HG02571 (cell line): ENCODE data around the gene CCL4L2.
"Not testable (repeated sequence)": the region's sequence is repeated elsewhere in the genome, so short reads cannot be mapped to it uniquely, and the experiment has no call there.

Experiments used
- ATAC-seq: cut with Tn5 transposase; IDR thresholded peaks from one replicate; pipeline ENCODE4 v1.9.1; 2021; ENCODE audit warnings: mild to moderate bottlenecking, moderate library complexity; ENCODE audit not compliant: unreplicated experiment

CCL4L2 gene

DNA sequence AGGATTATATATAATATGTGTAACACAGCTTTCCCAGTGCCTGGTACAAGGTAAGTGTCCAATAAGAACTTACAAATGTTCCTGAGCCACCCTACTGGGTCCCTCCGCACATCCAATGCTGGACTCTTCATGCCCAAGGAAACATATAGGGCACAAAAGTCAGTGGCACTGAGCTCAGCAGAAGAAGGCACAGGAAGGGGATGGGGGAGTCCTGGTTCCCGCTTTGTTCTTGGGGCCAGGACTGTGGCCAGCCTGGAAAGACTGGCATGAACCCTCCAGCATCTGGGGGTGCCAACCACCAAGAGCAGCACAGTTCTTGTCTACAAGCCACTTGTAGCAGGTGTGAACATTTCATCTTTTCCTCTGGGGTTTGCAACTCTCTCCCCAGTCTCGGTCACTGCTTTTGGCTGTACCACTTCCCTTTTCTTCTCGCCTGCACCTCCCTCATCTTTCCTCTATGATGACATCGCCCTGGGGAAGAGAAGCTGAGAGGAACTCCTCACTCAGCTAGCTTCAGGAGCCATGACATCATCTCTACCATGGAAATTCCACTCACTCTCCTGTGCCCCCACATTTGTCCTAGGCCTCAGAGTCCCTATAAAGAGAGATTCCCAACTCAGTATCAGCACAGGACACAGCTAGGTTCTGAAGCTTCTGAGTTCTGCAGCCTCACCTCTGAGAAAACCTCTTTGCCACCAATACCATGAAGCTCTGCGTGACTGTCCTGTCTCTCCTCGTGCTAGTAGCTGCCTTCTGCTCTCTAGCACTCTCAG is at the start of gene CCL4L2:
CCL4L2 (plus strand) TSS at position 625 of the 773 bp plus-strand sequence.
- ATAC-seq, result peak; percentile 67

DNA sequence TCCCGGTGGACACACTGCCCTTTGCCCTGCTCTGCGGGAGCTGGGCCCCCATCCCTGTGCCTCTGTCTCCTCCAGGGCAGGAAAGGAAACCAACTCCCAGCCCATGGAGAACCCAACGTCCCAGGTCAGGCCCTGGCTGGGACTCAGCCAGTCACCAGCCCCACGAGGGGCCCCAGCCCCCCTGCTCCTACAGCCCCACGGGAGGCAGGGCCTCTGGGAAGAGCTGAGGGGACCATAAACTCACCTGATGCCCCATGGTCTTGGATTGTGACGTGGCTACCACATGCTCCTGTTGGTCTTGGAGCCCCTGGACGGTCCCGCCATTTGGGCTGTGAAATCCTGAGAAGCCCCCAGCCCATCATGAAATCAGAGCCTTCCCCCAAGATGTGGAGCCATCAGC is 42.0 kb upstream of the CCL4L2 start:
- ATAC-seq, result not testable (repeated sequence)

DNA sequence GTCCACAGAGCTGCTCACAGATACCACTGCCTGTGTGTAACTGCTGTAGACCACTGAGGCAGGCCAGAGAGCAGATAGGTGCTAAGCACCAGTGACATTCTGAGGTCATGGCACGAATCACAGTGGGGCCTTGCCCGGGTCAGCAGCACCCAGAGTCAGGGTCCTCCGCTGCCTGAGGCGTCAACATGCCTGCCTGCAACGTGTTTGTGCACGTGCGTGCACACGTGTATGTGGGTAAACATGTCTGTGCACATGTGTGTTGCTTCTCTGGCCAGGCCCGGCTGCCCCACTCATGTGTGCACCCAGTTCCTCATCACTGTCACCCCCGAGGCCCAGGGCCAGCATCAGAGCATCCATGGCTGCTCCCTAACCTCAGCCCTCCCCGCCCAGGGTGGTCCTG is 34.3 kb upstream of the CCL4L2 start, which contains the start of gene TBC1D3B:
TBC1D3B (minus strand) TSS at position 101 of the 400 bp plus-strand sequence. CDS start 1,586 bp downstream, outside the sequence.
- not testable (repeated sequence) for ATAC-seq

DNA sequence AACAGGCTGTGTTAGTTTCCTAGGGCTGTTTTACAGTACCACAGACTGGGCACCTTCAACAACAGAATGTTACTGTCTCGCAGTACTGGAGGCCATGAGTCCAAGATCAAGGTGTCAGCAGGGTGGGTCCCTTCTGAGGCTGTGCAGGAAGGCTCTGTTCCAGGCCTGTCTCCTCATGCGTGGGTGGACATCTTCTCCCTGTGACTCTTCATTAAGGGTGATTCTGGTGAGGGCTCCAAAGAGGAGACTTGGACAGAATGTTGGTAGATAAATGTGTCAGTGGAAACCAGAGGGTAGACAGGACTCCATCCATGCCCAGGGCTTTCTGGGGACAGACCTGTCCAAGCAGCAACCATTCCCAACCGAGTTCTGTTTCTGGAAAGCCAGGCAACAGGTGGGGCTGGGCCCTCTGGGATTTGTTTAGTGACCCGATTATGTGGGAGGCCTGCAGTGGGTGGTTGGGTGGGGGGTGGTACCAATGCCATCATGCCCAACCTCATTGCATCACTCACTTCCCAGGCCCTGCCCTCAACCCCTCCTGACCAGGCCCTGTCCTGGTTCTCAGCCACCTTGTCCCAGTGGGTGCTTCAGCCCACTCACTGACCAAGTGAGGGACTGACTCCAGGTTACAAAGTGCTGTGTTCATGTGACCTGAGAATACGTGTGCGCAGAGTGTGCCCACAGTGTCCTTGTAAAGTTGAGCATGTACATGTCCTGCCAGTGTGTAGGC is 29.3 kb upstream of the CCL4L2 start:
- ATAC-seq, result not testable (repeated sequence)

DNA sequence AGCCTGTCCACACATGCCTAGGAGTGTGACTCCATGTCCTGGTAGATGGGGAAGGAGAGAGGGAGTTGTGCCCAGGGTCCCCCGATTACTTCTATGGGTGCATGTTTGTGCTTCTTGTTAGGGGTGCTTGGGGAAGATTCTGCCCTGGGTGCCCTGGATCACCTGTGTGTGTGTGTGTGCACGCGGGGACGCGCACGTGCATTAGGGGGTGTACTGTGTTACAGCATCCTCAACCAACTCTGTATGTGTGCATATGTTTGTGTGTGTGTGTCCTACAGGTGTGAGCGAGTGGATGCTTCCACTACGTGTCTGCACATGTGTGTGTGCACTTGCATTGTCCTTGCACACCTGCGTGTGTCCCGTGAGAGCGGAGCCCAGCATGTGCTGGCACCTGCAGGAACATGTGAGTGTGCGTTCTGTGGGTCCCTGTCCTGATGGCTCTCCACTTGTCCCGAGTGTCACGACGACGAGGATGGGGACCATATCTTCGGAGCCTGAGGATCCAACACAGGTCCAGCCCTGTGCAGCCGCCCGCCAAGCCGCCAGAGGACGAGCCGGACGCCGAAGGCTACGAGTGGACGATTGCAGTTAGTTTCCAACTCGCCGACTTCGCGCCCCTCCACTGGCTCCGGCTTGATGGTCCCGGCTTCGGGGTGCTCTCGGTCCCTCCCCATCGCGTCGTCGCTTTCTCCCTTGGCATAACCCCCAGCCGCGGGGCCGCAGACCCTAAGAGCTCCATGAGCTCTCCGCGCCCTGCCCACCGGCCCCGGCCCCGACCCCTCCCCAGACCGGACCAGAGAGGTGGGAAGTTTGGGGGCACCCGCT is 28.5 kb upstream of the CCL4L2 start:
- no peak for ATAC-seq

DNA sequence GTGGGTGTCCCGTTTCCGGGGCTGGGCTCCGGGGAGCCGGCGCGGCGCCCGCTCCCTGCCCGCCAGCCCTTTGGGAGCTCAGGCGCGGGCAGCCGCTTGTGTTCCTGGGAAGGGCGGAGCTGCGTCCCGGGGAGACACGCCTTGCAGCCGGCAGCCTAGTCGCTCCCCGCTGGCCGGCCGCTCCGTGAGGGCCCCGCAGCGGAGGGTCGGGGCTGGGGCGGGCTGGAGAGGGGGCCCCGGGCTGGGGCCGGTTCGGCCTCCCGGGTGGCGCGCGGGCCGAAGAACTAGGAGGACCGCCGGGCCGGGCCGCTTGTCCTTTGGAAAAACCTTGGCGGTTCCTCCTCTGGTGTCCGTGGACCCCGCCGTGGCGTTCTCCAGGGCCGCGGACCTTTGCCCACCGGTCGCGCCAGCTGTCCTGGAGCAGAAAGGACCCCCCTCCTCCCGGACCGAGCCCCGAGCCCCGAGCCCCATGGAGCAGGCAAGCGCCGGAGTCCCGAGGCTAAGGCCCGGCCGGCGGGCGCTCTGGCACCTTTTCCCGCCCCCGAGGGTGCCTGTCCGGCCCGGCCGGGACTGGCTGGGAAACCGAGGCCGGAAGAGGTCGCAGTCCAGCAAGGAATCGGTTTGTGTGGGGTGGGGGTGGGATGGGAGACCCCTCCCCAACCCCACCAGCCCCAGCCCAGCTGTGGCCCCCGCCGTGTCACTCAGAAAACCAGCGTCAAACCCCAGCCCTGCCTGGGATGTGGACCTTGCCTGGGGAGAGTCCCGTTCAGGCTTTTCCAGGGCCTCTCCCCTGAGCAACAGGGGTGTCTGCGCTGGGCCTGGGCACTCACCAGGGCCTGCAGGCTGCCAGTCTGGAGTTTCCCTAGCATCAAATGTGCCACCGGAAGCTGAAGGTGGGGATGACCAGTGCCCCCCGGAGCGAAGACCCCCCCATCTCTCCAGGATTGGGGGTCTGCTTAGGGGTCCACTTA is 27.6 kb upstream of the CCL4L2 start:
- ATAC-seq, result no peak

DNA sequence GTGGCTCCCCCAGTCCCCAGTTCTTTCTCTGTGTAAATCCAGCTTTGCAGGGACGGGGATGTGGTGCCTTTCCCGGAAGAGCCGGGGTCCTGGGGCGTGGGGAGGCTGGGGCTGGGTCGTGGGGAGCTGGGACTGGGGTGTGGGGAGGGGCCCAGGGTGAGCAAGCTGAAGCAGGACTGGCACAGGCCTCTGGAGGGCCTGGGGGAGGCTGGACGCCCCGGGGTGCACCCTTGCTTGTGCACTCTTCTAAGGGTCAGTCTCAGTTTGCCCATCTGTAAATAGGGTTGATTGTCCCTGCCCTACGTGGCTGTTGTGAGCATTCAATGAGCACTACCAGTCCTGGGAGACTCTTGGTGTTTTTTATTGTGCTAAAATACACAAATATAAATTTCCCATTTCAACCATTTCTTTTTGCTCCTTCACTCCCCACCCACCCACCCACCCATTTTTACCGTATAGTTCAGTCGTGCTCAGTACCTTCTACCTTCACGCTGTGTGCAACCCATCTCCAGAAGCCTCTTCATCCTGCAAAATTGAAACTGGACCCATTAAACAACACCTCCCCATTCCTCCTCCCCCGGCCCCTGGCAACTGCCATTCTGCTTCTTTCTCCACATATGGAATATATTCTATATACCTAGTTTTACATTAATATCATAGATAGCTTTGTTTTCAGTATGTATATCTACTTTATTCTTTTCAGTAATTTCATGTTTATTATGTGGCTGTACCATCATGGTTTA is 26.7 kb upstream of the CCL4L2 start:
- no peak for ATAC-seq

DNA sequence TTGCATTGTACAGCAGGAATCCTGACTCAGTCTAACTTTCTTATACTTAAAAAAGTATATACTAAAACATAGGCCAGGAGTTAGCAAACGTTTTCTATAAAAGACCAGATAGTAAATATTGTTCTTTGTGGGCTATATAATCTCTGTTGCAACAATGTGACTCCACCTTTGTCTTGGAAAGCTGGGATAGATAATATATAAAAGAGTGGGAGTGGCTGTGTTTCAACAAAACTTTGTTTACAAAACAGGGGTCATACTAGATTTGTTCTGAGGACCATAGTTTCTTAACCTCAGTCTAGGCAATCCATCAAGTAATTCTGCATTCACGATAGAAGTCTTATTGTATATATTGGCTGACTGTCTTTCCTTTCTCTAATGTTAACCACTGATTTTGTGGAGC is 25.4 kb upstream of the CCL4L2 start:
- ATAC-seq, result no peak

DNA sequence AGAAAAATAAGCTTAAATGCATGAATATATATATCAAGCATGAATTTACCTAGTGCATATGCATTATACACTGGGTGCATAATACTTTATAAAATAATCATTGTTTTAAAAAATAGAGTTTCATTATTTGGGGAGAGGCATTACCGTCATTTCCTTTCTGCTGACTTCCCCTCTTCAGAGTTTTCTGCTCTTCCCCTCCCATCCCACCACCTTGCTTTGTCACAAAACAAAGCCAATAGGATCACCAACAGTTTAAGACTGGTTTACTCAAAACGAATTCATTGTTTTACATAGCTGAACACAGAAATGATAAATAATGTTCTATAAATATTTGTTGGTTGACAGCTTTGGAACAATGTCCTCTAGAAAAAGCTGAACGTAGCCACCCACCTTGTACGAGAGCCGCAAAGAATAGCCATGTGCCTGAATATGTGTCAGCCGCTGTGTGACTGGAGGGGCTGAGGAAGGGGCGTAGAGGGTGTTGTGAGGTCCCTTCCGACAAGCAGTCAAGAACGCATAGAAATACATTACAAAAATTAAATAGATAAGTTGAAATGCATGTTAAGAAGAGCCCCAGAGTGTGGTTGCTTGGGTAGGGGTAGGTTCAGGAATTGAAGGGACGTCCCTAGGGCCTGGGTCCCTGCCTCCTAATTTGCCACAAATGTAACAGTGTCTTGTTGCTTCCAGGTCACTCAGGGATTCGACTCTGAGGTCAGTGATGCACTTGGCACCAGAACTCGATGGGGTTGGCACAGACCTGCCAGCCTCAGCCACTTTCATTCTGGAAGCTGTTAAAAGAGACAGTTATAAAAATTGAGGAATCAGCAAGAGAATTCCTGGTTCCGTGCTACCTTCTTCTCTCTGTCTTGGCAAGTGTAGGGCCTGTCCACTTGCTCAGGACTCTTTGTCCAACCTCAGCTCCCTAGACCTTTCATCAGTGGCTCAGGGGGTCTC is 23.8 kb upstream of the CCL4L2 start:
- not testable (repeated sequence) for ATAC-seq

DNA sequence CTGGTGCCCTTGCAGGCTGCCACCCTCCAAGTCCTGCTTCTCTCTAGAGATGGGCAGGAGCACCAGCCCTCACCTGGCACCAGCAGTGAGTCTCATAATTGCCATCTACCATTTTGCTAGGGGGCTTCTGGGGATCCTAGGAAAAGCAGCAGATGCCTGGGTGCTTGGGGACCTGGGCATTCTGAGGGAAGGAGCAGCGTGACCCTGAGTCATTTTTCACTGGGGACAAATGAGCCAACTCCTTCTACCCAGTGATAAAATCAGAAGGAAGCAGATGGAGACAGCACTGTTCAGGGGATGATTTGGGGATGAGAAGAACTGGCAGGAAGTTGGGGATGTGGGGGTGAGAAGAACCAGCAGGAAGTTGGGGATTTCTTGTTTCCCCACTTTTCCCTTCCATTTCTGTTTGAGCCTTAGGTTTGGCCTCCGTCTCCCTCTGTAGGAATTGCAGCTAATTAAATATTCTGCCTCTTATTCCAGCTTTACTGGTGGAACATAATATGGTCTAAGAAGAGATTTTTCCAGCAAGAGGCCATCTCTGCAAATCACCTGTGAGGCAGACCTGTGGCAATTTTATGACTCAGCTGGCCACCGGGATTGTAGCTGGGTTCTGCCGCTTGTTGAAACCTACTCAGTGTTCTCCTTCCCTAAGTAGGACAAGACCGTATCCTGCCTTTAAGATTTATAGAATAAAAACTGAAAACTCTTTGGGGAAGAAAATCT is 22.8 kb upstream of the CCL4L2 start:
- ATAC-seq, result not testable (repeated sequence)

DNA sequence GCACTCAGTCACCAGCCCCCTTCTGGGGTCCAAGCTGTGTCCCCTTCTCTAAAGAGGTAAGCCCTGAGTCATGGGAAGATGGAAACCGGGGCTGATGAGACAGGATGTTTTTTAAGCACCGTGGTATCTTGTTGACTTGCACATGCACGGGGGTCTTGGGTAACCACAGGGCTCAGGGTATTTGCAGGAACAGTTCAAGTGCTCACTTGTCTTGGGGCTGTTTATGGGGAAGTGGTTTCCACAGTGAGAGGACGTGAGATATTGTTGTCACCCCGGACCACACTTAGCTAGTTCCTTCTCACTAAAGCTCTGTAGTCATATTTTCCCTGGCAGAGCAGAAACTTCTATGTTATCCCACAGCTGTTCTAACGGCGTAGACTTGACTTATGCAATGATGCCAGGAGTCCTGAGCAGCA is 22.0 kb upstream of the CCL4L2 start:
- peak; percentile 47 for ATAC-seq

DNA sequence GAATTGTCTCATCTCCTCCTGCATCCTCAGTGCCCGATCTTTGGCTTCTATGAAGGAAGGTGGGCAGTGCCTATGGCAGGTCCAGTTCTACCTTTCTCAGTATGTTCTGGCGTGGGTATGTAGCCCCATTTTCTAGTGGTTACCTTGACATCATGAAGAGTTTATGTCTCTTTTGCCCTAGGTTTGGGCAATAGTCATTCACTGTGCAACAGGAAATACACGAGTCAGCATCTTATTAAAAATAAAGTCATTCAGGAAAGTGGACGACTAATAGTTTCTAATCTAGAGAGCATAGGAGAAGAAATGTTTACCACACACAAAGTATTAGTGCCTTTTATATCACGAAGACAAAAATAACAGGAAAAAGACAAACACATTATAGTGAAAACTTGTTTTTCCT is 20.9 kb upstream of the CCL4L2 start:
- ATAC-seq, result not testable (repeated sequence)

DNA sequence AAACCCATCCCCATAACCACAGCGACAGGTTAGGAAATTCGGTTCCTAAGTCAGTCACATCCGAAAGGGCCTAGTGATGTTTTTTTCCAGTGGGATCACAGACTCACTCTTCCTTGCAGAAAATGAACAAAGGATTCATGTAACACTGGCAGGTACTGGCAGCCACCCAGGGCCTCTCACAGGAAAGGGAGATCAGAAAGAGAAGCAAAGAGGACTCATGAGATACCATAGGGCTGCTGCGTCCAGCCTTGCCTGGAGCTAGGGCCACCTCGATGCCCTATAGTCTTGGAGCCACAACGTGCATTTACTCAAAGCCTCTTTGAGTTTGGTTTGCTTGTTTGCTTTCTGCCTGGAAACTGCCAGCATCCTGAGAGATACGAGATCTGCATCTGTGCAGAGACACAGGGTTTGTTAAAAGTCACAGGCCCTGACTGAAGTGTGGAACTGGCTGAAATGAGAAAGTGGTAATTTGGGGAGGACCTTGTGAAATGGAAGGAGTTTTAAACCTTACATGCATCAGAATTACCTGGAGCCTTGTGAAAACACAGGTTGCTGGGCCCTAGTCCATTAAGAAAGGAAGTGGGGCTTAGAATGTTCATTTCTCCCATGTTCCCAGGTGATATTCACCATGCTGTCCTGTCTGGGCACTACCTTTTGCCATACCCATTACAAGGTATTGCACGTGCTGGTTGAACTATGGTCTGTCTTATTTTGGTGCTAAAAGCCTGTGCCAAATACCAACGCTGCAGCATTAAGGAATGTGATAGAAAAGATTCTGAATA is 20.1 kb upstream of the CCL4L2 start:
- not testable (repeated sequence) for ATAC-seq

DNA sequence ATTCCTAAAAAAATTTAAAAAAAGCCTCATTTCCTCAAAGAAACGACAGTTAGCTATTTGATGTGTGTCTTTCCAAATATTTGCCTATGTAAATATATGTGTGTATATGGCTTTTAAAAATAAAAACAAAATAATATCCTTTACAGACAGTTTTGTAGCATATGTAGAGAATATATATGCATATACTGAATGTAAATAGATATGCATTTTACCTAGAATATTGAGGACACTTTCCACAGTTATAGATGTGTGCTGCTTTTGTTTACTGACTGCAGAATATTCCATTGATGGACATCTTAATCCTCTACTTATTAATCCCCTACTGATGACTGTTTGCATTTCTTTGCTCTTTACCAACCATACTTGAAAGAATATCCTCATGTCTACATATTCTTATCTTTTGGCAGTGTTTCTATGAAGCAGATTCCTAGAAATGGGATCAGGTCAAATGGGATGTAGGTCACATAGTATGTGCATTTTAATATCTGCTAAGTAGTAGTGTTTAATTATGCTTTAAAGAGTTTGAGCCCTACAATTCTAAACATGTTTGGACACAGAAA is 17.6 kb upstream of the CCL4L2 start:
- ATAC-seq, result no peak

DNA sequence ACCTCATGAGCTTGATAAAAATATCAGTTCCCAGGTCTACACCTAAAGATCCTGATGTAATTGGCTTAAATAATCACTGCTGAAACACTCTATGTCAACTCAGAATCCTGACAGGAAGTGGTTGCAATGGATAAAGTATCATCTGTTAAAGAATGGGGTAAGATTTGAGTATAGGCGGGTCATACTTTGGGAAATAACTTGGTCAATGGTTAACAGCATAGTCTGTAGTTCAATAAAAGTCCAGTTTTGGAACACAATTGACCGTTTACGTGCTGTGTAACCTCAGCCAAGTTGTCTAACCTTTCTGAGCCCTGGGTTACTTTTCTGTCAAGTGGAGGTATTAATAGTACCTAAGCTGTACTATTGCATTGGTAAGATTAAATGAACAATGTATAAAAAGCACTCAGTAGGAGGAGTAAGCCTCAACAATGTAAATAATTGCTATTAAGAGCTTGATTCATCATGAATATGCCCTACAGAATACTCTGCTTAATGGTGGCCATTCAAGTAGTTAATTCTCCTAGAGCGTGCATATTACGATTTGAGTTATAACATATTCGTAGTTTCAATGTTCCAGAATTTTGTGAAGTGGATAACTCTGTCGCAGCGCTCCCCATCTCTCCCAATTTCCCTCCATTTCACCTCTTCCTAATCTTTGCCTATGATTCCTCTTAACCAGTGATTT is 16.6 kb upstream of the CCL4L2 start:
- not testable (repeated sequence) for ATAC-seq
